Cardiac septum (tissue), 1 donor: ENCODE results near the gene TRPT1. TPM values are rescaled to one million over a fixed set of nuclear protein-coding genes. Genes with fewer than 3 reads are reported as not detected.

ENCODE experiments used
- DNase-seq: peaks from one replicate; pipeline ENCODE4 v3.0.0-alpha.2; 2020; ENCODE audit warnings: low spot score
- intact Hi-C: fragments of 100-400 bp; cut with DNase I; formaldehyde crosslinking; loops from one replicate; pipeline ENCODE4 v1.14.0; 2022
- total RNA-seq: library from RNA; stranded (reverse); fragmentation: NEBNext Ultra II Directional; extraction: Animal tissue kit (Norgen Biotek cat#: 25700); gene quantifications from one replicate; pipeline ENCODE4 v1.2.1, GENCODE V29; 2021
- donor health status: DM: no; HTN: no; CAD: no.

TRPT1 gene
- total RNA-seq, 1 donor from 2014 or later: 49.7 TPM

DNA sequence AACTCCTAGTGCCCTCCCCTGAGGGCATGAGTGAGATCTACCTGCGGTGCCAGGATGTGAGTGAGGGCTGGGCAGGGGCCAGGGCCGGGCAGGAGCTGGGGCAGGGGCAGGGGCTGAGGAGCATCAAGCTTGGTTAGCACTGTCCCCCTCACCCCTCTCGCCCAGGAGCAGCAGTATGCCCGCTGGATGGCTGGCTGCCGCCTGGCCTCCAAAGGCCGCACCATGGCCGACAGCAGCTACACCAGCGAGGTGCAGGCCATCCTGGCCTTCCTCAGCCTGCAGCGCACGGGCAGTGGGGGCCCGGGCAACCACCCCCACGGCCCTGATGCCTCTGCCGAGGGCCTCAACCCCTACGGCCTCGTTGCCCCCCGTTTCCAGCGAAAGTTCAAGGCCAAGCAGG is 5.7 kb downstream of the TRPT1 start:
- intact Hi-C loops: no loop called here
- no peak for DNase-seq

DNA sequence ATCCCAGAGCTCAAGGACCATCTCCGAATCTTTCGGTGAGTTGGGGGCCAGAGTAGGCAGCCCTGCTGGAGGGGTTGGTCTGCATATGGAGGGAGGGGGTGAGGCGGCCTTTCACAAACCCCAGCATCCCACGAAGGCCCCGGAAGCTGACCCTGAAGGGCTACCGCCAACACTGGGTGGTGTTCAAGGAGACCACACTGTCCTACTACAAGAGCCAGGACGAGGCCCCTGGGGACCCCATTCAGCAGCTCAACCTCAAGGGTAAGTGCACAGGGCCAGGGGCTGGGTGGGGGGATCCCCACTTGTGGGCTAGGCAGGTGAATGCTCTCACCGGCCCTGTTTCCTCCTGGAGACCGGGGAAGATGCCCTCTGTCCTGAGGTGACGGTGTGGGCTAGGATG is 6.2 kb downstream of the TRPT1 start:
- DNase-seq: no peak
- intact Hi-C loops: no loop called here

DNA sequence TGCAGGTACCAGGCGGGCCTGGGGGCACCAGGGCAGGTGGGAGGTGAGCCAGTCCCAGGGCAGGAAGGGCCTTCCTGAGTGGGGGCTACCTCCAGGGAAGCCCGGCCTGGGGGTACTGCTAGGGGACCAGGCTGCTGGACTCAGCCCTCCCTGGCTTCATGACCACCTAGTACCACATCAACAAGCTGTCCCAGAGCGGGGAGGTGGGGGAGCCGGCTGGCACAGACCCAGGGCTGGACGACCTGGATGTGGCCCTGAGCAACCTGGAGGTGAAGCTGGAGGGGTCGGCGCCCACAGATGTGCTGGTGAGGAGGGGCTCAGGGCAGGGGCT is 6.7 kb downstream of the TRPT1 start:
- no peak for DNase-seq

DNA sequence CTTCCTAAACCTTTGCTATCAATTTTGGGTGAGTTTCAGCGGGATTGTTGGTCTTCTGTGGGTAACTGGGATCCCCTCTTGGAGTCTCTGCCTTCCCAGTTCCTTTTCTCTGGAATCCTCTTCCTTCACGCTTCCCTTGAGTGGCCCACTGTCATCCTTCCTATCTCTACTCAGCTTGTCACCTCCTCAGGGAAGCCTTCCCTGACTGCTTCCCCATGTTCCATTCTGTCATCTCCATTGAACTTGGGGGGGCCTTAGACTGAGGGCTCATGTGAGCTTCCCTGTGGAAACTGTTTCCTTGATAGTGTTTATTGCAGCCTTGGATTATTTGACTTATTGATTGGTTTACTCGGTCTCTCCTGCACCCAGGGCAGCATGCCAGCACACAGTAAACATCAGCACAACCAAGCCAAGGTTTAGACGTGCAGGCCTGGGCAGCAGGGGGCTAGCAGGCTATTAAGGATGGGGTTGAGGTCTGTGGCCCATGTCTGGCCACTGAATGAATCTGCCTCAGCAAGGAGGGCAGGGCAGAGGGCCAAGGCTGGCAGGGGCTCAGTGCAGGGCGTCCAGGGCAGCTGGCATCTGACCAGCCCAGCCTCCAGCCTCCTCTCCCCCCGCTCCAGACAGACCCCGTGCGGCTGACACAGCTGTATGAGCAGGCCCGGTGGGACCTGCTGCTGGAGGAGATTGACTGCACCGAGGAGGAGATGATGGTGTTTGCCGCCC is 7.2 kb downstream of the TRPT1 start:
- intact Hi-C loops: no loop called here
- no peak for DNase-seq

More for the DNA sequence above, 6.7 kb downstream of the TRPT1 start:
- intact Hi-C loops: no loop called here

DNA sequence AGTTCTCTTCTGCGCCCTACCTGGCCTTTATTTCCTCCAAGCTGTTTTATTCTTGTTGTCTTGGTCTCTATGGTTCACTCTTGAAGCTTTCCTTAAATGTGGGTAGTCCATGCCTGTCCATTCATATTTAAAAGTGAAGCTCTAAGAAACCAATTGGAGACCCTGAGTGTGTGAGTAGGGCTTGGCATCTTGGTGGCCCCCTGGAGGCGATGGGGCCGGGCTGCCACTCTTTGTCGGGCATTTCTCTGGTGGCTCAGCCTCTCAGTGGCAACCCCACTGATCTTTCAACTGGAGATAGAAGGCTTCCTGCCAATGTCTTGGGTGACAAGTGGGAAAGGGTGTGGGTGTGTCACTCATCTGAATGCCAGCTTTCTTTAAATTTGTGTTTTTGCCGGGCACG is 9.1 kb downstream of the TRPT1 start:
- intact Hi-C loops: no loop called here
- no peak for DNase-seq

DNA sequence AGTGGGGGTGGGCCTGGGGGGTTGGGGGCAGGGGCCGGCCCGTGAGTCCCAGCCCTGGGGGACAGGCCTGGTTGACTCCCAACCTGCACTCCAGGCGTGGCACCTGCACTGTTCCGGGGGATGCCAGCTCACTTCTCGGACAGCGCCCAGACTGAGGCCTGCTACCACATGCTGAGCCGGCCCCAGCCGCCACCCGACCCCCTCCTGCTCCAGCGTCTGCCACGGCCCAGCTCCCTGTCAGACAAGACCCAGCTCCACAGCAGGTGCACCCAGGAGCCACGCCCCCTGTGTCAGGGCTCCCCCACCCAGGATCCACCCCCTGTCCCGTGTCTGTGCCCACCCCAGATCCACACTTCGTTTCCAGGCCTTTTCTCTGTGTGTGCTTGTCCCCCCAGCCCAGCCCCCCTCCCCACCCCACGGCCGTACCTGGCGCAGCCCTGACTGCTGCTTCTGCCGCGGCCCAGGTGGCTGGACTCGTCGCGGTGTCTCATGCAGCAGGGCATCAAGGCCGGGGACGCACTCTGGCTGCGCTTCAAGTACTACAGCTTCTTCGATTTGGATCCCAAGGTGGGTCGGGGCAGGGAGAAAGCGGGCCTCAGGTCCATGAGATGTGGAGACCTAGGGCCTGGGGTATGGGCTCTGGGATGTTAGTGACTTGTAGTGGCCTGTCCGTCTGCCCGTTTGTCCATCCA is 14.7 kb downstream of the TRPT1 start:
- DNase-seq: no peak
- intact Hi-C loops: no loop called here

DNA sequence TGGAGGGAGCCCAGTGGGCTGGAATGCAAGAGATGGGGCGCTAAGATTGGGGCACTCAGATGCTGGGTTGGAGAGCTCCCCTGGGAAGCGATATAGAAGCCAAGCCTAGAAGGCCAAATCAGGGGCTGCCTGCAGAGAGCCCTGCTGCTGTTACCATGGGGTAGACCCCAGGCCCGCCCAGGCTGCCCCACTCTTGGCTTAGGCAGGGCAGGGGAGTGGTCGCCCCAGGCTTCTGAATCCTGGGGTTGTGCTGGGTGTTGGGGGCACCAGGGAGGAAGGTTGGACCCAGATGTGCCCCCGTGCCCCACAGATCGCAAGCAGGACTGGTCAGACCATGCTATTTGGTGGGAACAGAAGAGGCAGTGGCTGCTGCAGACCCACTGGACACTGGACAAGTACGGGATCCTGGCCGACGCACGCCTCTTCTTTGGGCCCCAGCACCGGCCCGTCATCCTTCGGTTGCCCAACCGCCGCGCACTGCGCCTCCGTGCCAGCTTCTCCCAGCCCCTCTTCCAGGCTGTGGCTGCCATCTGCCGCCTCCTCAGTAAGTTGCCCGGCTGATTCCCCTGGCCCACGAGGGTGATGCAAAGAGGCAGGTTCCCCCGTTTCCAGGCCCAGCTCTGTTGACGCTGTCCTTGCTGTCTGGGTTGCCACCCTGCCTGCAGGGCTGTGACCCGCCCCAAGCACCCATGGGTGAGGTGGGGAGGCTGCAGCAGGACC is 15.5 kb downstream of the TRPT1 start:
- DNase-seq: no peak
- intact Hi-C loops: no loop called here

DNA sequence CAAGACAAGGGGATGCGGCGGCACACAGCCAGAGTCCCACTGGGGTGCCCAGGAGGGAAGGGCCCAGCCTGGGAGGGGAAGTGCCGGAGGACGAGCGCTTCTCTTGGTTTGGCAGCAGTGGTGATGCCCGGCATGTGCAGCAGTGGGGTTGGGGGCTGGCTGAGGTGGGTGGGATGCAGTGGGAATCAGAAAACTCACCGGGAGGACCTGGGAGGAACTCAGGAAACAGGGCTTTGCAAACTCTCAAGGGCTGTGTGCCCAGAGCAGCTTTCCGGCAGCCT is 16.5 kb downstream of the TRPT1 start:
- intact Hi-C loops: no loop called here
- no peak for DNase-seq

DNA sequence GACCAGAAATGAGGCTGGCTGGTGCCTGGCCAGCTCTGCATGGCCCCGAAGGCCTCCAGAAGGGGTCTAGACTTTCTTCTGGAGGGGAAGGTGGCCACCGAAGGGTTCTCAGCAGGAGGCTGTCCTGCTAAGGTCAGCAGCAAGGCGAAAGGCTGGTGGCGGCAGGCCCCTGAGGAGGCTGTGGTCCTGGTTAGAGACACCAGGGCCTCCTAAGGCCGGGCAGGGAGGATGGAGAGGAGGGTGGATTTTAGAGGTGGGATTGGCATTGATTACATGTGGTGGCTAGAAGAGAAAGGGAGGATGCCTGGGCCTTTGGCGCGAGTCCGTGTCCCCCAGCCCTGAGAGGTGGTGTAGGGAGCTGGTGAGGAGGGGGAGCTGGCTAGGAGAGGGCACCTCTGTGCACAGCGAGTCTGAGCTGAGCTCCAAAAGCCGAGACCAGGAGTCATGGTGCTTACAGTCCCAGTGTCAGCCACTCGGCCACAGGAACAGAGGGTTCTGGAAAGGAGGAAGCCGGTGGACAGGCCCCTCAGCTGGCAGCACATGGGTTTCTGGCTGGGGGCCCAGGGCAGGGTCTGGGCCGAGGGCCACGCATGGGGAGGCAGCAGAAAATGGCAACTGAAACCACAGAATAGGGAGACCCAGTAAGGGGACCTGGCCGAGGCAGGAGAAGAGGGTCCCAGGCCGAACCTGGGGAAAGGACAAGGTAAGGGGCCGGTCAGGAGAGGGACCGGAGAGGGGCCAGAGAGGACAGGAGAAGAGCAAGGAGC is 17.0 kb downstream of the TRPT1 start:
- intact Hi-C loops: no loop called here
- no peak for DNase-seq

DNA sequence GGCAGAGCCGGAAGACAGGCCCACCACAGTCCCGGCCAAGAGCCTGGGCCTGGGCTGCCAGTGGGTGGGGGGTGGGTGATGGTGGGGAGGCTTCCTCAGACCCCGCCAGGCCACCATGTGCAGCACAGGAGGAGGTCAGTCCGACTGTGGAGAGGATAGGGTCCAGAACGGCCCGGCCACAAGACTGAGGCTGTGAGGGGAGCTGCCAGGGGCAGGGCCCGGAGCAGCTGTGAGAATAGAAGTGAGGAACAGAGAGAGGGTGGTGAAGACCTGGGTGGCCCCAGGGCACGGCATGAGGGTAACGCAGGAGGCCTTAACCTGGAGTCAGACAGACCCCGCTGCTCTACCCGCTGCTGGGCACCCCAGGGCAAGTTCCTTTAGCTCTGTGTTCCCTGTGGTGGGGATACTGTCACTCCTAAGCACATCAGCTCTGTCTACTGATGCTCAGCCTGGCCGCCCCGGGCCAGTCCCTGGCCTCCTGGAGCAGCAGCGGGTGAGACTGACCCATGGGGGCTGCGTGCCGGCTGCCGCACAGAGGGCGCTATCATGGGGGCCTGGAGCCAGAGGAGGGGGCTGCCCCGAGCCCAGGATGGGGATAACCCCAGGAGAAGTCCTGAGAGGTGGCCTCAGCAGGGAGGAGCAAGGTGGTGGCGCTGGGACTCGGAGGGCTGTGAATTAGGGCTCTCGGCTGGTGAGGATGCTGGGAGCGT is 17.7 kb downstream of the TRPT1 start:
- no peak for DNase-seq
- intact Hi-C loops: no loop called here

DNA sequence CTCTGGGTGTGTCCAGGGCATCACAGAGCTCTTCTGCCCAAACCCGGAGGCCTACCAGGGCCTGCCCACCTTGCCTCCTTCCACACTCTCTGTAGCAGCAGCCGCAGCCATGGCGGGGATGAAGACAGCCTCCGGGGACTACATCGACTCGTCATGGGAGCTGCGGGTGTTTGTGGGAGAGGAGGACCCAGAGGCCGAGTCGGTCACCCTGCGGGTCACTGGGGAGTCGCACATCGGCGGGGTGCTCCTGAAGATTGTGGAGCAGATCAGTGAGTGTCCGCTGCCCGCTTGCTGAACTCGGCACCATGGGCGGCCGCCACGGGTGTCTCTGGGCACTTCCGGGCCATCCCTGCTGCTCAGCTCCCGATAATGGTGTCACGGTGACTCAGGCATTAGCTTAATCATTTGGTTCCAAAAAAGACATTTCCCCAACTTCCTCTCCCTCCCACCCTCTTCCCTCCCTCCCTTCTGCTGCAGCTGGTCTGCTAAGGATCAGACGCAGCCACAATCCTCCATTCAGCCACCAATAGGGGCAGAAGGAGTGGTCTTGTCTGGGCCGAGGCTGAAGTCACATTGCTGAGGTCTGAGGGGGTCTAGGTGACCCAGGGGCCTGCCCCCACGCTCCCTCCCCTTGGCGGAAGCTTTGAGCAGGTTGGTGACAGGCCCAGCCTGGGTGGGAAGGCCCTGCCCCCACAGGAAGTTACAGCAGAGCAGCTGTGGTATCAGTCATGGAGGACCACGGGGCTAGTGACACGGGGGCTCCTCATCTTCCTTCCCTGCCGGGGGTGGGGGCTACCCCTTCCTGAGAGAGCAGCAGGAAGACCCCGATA is 18.5 kb downstream of the TRPT1 start:
- DNase-seq: peak; percentile 93
- intact Hi-C loops: no loop called here

DNA sequence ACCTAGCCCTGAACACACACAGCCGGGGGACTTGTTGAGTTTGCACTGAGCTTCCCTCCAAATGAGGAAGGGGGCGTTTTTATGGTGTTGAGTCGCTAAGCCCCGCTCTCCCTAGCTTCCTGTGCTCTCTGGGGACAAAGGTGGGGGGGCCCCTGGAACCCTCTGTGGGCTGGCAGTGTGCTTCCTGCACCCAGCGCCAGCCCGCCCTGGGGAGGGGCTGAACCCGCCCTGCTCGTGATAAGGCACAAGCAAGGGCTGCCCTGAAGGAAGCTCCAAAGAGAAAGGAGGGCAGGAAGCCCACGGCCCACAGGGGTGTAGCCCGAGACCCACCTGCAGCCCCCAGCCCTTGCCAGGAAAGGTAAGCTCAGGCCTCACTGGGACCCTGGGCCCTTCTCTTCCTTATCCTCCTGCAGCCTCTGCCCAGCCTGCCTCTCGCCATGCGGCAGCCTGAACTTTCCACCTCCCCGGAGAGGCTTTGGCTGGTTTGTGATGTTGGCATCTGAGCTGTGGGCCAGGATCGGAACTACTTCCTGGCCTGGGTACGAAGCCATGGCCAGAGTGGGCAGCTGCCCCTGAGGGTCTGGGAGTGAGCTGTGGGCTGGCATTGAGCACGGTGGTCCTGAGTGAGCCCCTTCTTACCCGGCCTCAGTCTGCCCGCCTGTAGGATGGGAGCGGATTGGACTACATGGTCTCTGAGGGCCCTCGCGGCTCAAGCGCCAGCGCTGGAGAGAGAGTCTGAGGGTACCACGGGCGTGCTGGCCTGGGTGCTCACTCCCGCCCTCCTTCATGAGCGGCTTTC is 19.3 kb downstream of the TRPT1 start, which contains the start of gene FERMT3:
Gene FERMT3 (plus strand): TSS at position 265 of the 799 bp plus-strand sequence. CDS start 644 bp downstream, outside the sequence.
- intact Hi-C loops: no loop called here

DNA sequence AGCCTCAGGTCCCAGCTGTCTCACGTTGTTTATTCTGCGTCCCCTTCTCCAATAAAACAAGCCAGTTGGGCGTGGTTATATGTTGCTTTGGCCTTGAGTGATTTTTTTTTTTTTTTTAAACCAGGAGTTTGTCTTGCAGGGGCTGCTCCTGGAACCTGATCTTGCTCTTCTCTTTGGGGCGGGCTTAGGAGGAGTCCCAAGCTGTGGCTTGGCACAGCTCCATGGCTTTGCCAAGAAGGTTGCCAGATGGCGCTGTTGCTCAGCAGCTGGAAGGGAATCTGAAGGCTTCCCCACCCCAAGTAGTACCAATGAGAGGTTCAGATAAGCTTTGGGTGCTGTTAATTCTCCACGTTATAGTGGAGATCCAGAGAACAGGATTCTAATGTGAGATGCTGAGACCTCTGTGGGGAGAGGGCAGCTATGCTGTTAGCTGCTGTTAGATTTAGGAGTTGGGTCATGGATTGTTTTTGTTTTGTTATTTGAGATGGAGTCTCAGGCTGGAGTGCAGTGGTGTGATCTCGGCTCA is 21.5 kb downstream of the TRPT1 start:
- intact Hi-C loops: loop anchor here (2.0 kb wide), 2 partner anchors 64 to 96 kb away; partner anchors contain the start of gene CATSPERZ

More for the DNA sequence above, 19.3 kb downstream of the TRPT1 start, which contains the start of gene FERMT3:
- peak; percentile 89 for DNase-seq

DNA sequence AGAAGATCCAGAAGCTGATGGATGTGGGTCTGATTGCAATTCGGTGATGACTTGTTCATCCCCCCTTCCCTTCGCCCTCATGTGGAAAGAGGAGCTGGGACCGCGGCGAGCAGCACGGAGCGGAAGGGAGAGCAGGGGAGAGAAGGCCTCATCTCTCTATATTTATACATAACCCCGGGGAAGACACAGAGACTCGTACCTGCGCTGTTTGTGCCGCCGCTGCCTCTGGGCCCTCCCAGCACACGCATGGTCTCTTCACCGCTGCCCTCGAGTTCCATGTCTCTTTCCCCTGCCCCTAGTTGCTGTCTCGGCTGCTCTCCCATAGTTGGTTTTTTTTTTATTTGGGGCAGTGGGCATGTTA is 21.9 kb downstream of the TRPT1 start:
- no peak for DNase-seq
- intact Hi-C loops: loop anchor here (2.0 kb wide), 2 partner anchors 65 to 97 kb away; partner anchors contain the start of gene CATSPERZ

More for the DNA sequence above, 21.5 kb downstream of the TRPT1 start:
- DNase-seq: peak; percentile 93

DNA sequence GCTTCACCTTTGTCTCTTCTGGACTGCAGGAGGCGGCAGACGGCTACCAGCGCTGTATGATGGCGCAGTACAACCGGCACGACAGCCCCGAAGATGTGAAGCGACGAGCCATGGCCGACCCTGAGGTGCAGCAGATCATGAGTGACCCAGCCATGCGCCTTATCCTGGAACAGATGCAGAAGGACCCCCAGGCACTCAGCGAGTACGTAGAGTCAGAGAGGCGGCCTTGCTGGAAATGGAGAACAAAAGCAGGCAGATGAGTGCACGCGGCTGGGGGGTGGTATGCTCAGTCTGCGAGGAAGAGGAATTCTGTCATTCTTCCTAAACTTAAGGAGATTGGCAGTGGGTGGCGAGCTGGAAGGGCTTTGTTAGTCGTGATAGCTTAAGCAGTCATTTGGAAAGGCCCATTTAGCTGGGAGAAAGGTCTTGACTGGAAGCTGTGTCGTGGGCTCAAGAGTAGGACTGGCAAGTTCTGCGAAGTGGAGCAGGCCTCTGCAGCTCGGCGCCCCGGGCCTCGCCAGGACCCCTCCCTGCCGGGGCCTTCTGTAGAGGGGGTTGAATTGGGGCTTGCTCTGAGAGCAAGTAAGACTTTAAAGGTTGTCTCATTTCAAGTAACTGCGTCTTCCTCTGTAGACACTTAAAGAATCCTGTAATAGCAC is 22.4 kb downstream of the TRPT1 start:
- intact Hi-C loops: loop anchor here (2.0 kb wide), 2 partner anchors 65 to 97 kb away; partner anchors contain the start of gene CATSPERZ
- no peak for DNase-seq

DNA sequence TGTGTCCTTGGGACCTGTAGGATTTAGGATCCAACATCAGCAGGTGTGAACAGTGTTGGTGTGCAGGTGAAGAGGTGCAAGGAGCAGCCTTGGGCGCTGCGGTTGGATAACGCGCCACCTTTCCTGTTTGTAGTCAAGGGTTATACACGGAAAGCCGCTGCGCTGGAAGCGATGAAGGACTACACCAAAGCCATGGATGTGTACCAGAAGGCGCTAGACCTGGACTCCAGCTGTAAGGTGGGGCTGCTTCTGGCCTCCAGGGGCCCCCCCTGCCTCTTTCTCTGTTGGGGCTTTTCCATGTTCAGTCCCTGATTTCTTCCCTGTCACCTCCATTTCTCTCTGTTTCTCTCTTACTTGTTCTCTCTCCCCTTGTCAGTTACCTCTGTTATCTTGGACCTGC is 23.0 kb downstream of the TRPT1 start:
- intact Hi-C loops: no loop called here
- no peak for DNase-seq

DNA sequence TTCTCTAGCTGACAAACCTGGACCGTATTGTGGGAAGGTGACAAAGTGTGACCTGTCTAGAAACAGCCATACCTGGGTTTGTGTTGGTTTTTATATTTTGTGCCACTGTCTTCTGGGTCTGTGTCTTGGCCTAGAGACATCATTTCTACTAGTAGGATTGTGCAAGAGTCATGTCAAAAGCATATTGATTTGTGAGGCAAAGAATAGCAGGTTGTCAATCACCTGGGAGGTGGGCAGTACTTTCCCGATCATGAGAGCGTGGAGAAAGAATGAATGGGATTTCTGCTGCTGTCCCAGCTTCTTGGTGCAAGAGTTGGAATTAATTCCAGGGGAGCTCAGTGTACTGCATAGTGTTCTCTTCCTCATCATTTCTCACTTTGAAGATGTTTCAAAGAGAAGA is 24.4 kb downstream of the TRPT1 start:
- no peak for DNase-seq
- intact Hi-C loops: no loop called here
